PC-9 (cell line): Measurements from ENCODE around the gene HSF5. TPM values are rescaled to one million over a fixed set of nuclear protein-coding genes. Genes with fewer than 3 reads are reported as not detected.

Source experiments
- BruUV-seq: library from RNA; stranded (reverse); fragments of 400-500 nt; replicated peaks from 2 replicates; lab custom pipeline; 2021; lab: Mats Ljungman, UMichigan
- CTCF ChIA-PET: fragments of 300-600 bp; sonication (Branson Sonifier 250); formaldehyde crosslinking; loops from one replicate; lab custom pipeline; 2022; ENCODE audit warnings: antibody characterized with exemption; lab: Charles Lee
- POLR2A ChIA-PET: fragments of 300-600 bp; sonication (Branson Sonifier 250); formaldehyde crosslinking; loops from one replicate; lab custom pipeline; 2022; ENCODE audit warnings: antibody characterized with exemption; ENCODE audit not compliant: unreplicated experiment; lab: Charles Lee
- DNase-seq, 2 experiments: peaks; one replicate each; pipeline versions ENCODE4 v3.0.0 to v3.0.0-alpha.2; 2015 to 2022; ENCODE audit warnings: mixed read lengths in 1 of 2
- H2AFZ ChIP-seq: fragments of 200-600 bp; sonication (generic); 2 replicates; pipeline ENCODE4 v1.8.1; 2017; ENCODE audit warnings: antibody characterized with exemption
- H3F3A ChIP-seq: fragments of 200-600 bp; sonication (generic); 2 replicates; pipeline ENCODE4 v1.8.1; 2017; ENCODE audit warnings: antibody characterized with exemption, mild to moderate bottlenecking, low read depth; ENCODE audit not compliant: insufficient read depth
- H3K27ac ChIP-seq: fragments of 200-600 bp; sonication (generic); 2 replicates; pipeline ENCODE4 v1.6.1; 2016; ENCODE audit warnings: mixed run types
- H3K27me3 ChIP-seq: fragments of 200-600 bp; sonication (generic); 2 replicates; pipeline ENCODE4 v1.6.1; 2016; ENCODE audit warnings: low read depth, mixed run types; ENCODE audit not compliant: insufficient read depth
- H3K36me3 ChIP-seq: fragments of 200-600 bp; sonication (generic); 2 replicates; pipeline ENCODE4 v1.6.1; 2016; ENCODE audit warnings: low read depth, mixed run types
- H3K4me1 ChIP-seq: fragments of 200-600 bp; sonication (generic); replicated peaks from 2 replicates; pipeline ENCODE4 v1.6.1; 2016; ENCODE audit warnings: mixed run types; ENCODE audit not compliant: insufficient read depth
- H3K4me2 ChIP-seq: fragments of 200-600 bp; sonication (generic); 2 replicates; pipeline ENCODE4 v1.6.1; 2017; ENCODE audit warnings: mixed run types
- H3K4me3 ChIP-seq: fragments of 200-600 bp; sonication (generic); 2 replicates; pipeline ENCODE4 v1.6.1; 2016; ENCODE audit warnings: mixed run types
- H3K79me2 ChIP-seq: fragments of 200-600 bp; sonication (generic); 2 replicates; pipeline ENCODE4 v1.6.1; 2017; ENCODE audit warnings: low read depth, mixed run types
- H3K9me2 ChIP-seq: fragments of 200-600 bp; sonication (generic); 2 replicates; pipeline ENCODE4 v1.8.1; 2017; ENCODE audit warnings: mild to moderate bottlenecking; ENCODE audit not compliant: insufficient read depth
- H3K9me3 ChIP-seq: fragments of 200-600 bp; sonication (generic); 2 replicates; pipeline ENCODE4 v1.8.1; 2016; ENCODE audit warnings: low read depth; ENCODE audit not compliant: insufficient read depth
- H4K20me1 ChIP-seq: fragments of 200-600 bp; sonication (generic); 2 replicates; pipeline ENCODE4 v1.8.1; 2017; ENCODE audit not compliant: insufficient read depth
- CTCF ChIP-seq: fragments of 200-600 bp; sonication (generic); conservative IDR thresholded peaks from 2 replicates; pipeline ENCODE4 v1.6.1; 2017; ENCODE audit warnings: mixed run types, antibody characterized with exemption, mild to moderate bottlenecking, moderate library complexity
- EZH2 ChIP-seq: fragments of 200-600 bp; sonication (generic); IDR thresholded peaks from 2 replicates; pipeline ENCODE4 v1.8.0; 2017; ENCODE audit warnings: antibody characterized with exemption, low read depth
- intact Hi-C: fragments of 100-400 bp; cut with micrococcal nuclease; formaldehyde crosslinking; loops from one replicate; pipeline ENCODE4 v1.10.0; 2022; ENCODE audit not compliant: unreplicated experiment
- total RNA-seq: library from RNA; stranded (reverse); gene quantifications from 2 replicates; pipeline ENCODE4 v1.2.3, GENCODE V29; 2021

Gene HSF5
- total RNA-seq, 1 experiment from 2014 or later, result not detected

- H3K4me3 ChIP-seq, result no peak overlapping the region
- peaks cover 4% of the 10 kb centered on the region; the same call in 1 of the 2 replicates for H3F3A ChIP-seq
- H3K4me2 ChIP-seq, result no peak overlapping the region
- POLR2A ChIA-PET, result interaction anchor here (0.6 kb wide), 2 partner anchors 67 to 613 kb away, joined by 3 to 5 read pairs; no protein-coding TSS in a partner anchor
- intact Hi-C loops, result no loop called here
- no peak overlapping the region for H3K27ac ChIP-seq
- TF ChIP-seq EZH2 (no peak), CTCF (no peak)
- CTCF ChIA-PET, result no interaction called here
- DNase-seq, result no peak
- no peaks in the 10 kb centered on the region for H3K4me1 ChIP-seq
- H4K20me1 ChIP-seq, result no peaks in the 10 kb centered on the region
- no peaks in the 10 kb centered on the region for H3K9me2 ChIP-seq
- no peaks in the 10 kb centered on the region for H3K36me3 ChIP-seq
- no TSS peak for BruUV-seq
- no peak overlapping the region for H2AFZ ChIP-seq
- H3K27me3 ChIP-seq, result no peaks in the 10 kb centered on the region
- H3K79me2 ChIP-seq, result no peaks in the 10 kb centered on the region
- no peaks in the 10 kb centered on the region for H3K9me3 ChIP-seq
Measured at GRCh38 chr17:58452738-58453137, 35.5 kb downstream of the HSF5 start.

- peaks cover 23% of the 10 kb centered on the region for H3K27me3 ChIP-seq
- H3K4me1 ChIP-seq, result no peaks in the 10 kb centered on the region
- CTCF ChIA-PET, result interaction anchor here (1.0 kb wide), 1 partner anchor 130 kb away, joined by 5 read pairs; no protein-coding TSS in a partner anchor
- no peaks in the 10 kb centered on the region for H4K20me1 ChIP-seq
- no peak overlapping the region for H3K4me3 ChIP-seq
- intact Hi-C loops, result loop anchor here (1.0 to 10.0 kb wide), 5 partner anchors 130 to 1313 kb away; no protein-coding TSS in a partner anchor
- peak; percentile 75 to 79 for DNase-seq
- no peaks in the 10 kb centered on the region for H3K79me2 ChIP-seq
- POLR2A ChIA-PET, result no interaction called here
- no peaks in the 10 kb centered on the region for H3K9me3 ChIP-seq
- H3K9me2 ChIP-seq, result no peaks in the 10 kb centered on the region
- TF ChIP-seq EZH2 (no peak), CTCF (peak; percentile 93)
- no peak overlapping the region for H3K4me2 ChIP-seq
- H3K36me3 ChIP-seq, result no peaks in the 10 kb centered on the region
- H3F3A ChIP-seq, result peaks cover 4% of the 10 kb centered on the region; the same call in 1 of the 2 replicates
- no peak overlapping the region for H2AFZ ChIP-seq
- no TSS peak for BruUV-seq
- H3K27ac ChIP-seq, result no peak overlapping the region
Measured at GRCh38 chr17:58447039-58447975, 40.9 kb downstream of the HSF5 start.

- Histone ChIP-seq H3K4me1 (no peaks in the 10 kb centered on the region), H2AFZ (no peak overlapping the region), H3K27ac (no peak overlapping the region), H3K36me3 (no peaks in the 10 kb centered on the region), H3K9me2 (no peaks in the 10 kb centered on the region), H3K4me3 (no peak overlapping the region), H3K27me3 (peaks cover 28% of the 10 kb centered on the region), H4K20me1 (no peaks in the 10 kb centered on the region), H3K9me3 (no peaks in the 10 kb centered on the region), H3K79me2 (no peaks in the 10 kb centered on the region), H3F3A (peaks cover under 1% of the 10 kb centered on the region; the same call in 1 of the 2 replicates), H3K4me2 (no peak overlapping the region)
- TF ChIP-seq EZH2, result no peak
- TF ChIP-seq CTCF, result no peak
- intact Hi-C loops, result loop anchor here (10.0 kb wide), 1 partner anchor 1311 kb away; no protein-coding TSS in a partner anchor
- CTCF ChIA-PET, result interaction anchor here (0.7 kb wide), 1 partner anchor 155 kb away, joined by 11 read pairs; no protein-coding TSS in a partner anchor
- POLR2A ChIA-PET, result no interaction called here
- no TSS peak for BruUV-seq
- DNase-seq, result no peak
Measured at GRCh38 chr17:58446086-58446485, 42.1 kb downstream of the HSF5 start.
